ENCODE measurements around the gene NEK11.

NEK11 gene

DNA sequence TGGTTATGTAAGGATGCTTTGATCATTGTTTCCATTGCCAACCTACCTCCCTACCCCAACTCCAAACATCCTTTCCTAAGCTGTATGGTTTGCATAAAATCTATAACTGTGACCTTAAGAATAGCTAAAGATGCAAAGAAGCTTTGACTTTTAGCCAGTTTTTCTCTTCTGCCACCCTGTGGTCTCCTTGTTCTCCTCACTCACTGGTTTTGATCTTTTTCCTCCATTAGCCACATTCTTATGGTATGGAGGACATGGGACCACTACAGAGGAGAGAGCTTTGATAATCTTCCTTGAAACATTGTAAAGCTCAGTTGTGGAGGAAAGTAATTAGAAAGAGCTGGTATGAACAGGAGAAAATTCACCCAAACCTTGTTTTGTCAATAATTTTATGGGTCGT lies 115.9 kb downstream of the NEK11 start:
- no peak for DNase-seq

DNA sequence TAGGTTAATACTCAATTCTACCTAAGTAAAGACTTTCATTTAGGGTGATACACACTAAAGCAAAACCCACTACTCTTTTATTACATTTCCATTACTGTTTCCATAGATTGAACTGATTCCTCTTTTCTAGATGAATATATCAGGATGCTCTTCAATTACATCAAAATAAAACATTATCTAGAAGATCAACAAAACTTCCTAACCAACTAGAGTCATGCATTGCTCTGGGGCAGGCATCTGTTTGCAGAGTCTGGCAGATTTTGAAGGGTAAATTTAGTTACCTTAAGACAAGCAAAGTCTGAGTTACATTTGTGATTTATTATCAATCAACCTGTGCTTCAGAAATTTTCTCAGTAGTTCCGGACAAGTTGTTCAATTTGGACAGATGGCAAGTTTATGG lies 117.1 kb downstream of the NEK11 start:
- DNase-seq = no peak

DNA sequence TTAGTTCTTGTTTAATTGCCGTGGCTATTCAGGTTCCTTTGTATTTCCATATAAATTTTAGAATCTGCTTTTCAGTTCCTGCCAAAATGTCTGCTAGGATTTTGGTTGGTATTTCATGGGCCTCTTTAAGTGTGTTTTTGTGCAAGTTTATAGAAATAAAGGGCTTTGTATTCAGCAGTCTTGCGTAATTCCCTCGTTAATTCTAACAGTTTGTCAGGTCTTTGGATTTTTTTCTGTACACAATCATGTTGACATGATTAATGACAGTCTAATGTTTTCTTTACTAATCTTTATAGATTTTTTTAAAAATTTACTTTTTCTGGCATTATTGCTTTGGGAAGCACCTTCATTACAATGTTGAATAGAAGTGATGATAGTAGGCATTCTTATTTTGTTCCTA lies 120.9 kb downstream of the NEK11 start:
- DNase-seq = no peak

DNA sequence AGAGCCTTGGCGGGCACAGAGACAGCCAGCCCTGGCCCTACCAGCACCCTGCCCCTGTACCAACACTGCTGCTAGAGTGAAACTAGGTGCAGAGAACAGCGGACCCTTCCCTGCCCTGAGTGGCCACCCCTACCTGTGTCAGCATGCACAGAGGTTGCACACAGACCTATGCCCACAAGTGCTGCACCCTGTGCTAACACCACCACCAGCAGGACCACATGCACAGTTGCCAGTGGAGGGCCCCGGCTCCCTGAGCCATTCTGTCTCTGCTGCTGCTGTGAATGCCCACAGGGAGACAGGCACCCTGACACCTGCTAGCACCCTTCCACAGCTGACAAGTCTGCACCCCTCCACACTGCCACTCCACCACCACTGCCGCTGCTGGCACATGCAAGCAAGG lies 131.8 kb downstream of the NEK11 start:
- no peak for DNase-seq

DNA sequence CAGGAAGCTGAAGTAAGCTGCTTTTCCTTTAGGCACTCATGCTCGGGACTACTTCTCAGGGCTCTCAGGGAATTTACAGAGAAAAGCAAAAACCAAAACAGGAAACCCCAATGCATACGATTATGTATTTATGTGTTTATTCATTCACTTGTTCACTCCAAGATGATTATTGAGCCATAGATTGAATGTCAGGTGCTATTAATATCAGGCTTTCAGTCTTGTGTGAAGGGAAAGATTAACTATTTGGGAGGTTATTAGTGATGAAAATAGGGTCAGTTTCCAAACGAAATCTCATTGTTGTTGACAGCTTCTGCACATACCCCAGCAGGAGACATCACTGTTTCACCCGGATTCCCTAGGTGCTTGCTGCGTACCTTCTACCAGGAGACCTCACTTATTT lies 135.8 kb downstream of the NEK11 start:
- no peak for DNase-seq

DNA sequence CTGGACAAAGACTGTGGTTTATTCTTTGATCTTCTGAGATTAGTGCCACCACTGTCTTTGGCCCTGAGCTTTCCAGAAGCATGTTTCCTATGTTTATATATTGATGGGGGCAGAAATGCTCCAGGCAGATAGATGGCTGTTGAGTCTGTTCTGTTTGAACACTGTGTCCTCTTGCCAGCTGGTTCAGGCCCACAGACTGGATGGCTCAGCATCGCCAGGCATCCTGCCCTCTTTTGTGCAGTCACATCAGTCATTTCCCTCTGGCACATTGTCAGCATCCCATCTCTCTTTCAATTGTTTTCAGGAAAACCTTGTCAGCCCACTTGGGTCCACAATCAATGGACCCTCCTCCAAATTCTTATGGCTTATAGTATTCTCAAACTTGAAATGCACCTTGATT lies 141.2 kb downstream of the NEK11 start:
- no peak for DNase-seq

DNA sequence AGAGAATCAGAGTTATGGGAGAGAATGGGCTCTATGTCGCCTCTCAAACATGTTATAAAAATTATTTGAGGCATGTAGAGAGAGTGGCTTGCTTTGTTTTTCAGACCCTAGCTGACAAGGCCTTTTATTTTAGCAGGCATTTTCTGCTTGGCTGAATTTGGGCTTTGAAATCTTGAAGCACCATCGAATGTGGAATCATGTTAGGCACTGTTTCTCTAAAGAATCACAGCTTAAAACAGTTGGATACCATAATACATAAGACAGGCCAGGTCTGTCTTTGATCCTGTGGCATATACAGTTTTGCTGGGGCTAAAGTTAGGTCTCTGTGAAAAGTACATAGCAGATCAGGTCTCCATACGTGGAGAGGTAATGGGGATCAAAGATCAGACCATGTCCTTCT lies 142.7 kb downstream of the NEK11 start:
- no peak for DNase-seq

DNA sequence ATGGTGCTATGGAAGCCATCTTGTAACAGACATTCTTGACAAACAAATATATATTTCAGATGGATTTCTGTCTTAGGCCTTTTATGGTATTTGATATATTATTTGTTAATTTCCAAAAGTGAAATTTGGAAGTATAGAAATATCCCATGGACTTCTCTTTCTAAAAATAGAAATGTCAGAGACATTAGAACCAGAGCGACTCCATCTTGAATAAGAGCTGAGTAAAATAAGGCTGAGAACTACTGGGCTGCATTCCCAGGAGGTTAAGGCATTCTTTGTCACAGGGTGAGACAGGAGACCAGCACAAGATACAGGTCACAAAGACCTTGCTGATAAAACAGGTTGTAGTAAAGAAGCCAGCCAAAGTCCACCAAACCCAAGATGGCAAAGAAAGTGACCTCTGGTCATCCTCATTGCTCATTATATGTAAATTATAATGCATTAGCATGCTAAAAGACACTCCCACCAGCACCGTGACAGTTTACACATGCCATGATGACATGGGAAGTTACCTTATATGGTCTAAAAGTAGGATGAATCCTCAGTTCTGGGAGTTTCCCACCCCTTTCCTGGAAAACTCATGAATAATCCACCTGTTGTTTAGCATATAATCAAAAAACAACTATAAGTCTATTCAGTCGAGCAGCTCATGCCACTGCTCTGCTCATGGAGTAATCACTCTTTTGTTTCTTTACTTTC lies 146.0 kb downstream of the NEK11 start:
- DNase-seq = no peak

DNA sequence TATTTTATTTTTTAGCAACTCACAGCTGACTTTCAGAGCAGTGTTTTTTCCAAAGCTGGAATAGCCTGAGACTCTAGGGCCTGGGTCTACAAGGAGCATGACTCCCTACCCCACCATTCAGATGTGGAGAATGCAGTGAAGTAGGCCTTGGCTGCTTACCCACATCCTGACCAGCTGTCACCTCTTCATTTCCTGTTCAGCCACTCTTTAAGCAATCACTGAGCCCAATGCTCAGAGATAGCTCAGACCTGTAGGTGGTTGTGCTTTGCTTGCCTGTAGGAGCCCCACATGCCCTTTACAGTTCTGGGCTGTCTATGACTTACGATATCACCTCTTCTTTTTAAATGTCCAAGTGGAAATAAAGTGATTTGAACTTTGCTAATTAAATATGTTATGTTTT lies 148.1 kb downstream of the NEK11 start:
- peak; percentile 26 for DNase-seq

DNA sequence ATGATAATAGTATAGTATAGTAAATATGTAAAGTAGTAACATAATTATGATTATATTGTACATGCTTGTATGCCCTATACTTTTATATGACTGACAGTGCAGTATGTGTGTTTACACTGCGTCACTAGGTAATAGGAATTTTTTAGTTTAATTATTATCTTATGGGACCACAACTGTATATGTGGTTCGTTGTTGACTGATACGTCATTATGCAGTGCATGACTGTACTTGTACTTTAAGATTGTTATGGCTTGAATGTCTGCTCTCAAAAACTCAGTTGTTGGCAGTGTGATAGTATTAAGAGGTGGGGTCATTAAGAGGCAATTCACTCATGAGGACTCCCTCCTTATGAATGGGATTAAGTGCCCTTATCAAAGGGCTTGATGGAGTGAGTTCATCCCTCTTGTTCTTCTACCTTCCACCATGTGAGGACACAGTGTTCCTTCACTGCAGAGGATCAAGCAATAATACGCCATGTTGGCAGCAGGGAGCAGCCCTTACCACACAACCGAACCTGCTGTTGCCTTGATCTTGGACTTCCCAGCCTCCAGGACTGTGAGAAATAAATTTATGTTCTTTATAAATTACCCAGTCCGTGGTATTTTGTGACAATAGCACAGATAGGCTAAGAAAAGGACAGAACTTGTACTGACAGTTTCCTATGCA lies 152.2 kb downstream of the NEK11 start:
- no peak for DNase-seq

DNA sequence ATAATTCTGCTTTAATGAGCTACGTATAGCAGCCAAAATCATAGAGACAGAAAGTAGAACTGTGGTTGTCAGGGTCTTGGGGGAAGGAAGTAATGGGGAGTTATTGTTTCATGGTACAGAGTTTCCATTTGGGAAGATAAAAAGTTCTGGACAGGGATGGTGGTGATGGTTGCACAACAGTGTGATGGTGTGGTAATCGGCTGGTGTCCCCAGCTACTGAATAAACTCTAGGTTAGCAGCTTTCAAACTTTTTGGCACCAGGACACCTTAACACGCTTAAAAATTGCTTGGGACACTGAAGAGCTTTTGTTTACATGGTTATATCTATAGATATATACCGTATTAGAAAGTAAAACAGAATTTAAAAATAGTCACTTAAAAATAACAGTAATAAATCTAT lies 166.0 kb downstream of the NEK11 start:
- no peak for DNase-seq

DNA sequence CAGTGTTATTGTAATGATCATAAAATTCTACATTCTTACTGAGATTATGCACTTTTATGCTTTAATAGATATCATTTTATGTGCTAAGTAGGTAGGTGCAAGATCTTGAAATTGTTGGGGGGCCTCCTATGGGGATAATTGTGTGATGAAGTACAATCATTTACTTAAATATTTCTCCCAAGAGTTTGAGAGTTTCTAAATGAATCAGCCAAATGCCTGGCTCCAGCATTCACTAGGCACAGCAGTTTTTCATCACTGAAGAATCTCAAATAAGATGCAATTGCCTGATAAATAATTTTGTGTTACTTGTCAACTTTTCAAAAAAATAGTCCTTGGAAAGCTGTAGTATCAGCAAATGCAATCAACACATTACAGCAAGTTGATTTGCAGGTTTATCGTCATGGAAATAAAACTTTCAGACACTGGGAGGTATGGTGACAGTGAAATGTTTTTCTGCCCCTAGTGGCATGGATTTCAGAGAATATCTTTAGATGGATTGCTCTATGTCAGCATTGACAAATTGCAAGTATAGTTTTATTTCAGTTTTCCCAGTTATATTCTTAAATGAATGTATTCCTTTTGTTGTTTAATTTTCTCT lies 167.1 kb downstream of the NEK11 start:
- DNase-seq = no peak

DNA sequence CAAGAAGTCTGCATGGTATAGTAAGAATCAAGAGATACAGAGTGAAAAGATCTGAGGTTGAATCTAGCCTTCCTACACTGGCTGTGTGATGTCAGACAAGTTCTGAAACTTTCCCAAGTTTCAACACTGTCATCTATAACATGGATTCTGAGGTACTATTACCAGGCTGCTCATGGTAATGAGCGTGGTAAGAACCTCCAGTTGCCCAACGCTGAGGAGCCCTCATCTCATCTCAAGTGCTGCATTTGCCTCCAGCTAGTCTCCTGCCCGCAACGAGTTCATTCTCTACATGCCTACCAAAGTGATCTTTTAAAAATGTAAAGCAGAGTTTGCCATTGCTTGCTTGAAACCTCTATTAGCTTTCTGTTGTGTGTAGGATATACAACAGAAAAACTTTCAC lies 168.1 kb downstream of the NEK11 start:
- no peak for DNase-seq

DNA sequence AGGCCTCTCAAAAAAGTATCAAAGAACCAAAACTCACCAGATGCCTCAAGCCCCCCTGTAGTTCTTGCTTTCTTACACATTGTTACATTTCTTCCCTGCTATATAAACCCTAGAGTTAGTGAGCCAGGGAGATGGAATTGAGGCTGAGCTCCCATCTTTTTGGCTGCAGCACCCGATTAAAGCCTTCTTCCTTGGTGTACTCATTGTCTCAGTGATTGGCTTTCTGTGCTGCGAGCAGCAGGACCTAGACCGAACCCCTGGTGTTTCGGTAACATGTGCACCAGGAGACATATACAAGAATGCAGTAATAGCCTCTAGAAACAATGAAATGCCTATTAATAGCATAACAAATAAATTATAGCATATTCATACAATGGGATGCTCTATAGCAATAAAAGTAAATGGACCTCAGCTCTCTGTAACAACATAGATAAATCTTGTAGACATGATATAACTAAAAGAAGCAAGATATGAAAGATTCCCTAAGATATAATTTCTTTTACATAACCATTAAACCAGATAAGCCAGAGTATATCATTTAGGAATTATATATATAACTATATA lies 174.0 kb downstream of the NEK11 start:
- DNase-seq = no peak

DNA sequence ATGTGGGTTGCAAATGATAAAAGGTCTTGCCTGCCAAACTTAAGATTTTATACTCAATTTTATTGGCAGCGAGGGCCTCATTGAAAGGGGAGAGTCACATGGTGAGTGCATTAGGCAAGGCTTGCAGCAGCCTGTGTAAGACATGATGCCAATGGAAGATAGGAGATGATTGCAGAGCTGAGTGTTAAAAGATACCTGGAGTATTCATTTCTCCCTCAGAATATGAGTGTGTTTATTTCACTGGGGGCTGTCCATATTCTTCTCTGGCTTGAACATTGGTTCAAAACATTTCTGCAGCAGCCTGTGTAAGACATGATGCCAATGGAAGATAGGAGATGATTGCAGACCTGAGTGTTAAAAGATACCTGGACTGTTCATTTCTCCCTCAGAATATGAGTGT lies 189.7 kb downstream of the NEK11 start:
- DNase-seq = no peak

DNA sequence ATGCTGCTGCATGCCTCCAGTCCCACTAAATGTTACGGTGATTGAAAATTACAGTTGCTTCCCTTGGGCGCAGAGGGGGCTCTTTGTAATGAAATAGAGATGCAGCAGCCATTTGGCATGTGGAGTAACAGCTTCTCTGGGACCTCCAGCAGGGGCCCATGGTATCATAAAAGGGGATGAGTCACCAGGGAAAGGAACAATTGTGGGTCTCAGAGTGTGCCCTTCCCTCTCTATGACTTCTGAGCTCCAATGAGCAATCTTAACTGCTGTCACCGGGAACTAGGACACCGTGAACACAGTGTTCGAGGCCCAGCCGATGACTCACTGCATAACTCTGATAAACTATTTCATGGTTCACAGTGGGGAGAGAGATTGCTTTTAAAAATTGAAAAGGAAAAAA lies 190.1 kb downstream of the NEK11 start:
- no peak for DNase-seq

DNA sequence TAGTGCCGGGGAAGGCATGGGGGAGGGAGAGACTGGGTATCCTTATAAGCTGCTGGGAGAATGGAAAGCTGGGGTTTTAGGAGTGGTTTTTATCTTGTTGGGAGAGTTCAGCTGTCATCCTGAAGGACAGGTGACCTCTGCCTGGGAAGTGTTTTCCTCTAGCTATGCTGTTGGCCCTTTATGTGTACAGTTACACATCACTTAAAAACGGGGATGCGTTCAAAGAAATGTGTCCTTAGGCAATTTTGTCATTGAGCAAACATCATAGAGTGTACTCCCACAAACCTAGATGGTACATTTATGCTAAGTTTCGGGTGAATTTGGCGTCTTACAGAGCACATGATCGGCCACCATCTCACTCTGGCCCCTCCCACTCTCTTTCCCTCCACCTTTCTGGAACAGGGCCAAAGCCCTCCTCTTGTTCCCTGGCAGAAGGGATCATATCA lies 190.6 kb downstream of the NEK11 start:
- DNase-seq = no peak

DNA sequence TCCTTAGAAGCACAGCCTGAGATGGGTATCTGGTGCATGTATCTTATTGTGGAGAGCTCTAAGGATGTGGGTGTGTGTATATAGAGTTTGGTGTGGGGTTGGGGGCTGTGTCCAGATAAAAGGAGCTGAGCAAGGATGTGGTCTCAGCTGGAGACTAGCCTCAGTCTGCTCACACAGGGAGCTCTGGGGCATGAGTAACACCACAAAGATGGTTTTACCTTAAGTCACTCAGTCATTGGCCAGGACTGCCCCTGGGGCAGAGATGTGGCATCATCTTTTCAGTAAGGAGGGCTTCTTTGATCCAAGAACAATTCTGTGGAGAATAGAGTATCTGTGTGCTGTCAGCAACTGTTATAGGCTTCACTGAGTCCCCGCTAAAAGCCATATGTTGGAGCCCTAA lies 191.5 kb downstream of the NEK11 start:
- DNase-seq = no peak

DNA sequence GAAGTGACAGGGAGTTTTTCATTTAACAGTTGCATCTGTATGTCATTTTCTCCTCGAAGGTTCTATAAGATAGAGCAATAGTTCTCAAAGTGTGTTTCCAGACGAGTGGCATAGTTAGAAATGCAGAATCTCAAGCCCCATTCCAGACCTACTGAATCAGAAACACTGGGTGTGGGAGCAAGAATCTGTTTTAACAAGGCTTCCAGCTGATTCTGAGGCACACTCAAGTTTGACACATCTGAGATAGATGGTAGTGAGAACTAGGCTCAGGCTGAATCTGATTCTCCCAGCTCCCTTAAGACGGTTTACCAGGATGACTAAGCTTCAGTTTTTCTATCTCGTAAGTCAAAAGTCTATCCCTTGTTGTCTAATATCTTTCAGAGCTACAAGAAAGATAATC lies 195.1 kb downstream of the NEK11 start:
- DNase-seq = no peak

DNA sequence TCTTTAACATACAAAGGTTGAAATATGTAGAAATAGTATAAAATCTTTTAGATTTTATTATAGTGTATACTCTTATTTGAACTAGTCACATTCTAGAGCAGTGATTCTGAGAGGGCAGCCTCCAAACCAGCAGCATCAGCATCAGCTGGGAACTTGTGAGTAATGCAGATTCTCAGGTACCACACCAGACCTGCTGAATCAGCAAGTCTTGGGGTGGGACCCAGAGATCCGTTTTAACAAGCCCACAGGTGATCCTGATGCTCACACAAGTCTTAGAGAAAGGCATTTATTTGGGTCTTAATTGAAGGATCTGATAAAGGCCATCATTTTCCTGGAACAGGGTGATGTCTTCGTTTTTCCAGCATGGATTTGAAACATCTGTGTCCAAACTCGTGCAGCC lies 195.9 kb downstream of the NEK11 start:
- no peak for DNase-seq

DNA sequence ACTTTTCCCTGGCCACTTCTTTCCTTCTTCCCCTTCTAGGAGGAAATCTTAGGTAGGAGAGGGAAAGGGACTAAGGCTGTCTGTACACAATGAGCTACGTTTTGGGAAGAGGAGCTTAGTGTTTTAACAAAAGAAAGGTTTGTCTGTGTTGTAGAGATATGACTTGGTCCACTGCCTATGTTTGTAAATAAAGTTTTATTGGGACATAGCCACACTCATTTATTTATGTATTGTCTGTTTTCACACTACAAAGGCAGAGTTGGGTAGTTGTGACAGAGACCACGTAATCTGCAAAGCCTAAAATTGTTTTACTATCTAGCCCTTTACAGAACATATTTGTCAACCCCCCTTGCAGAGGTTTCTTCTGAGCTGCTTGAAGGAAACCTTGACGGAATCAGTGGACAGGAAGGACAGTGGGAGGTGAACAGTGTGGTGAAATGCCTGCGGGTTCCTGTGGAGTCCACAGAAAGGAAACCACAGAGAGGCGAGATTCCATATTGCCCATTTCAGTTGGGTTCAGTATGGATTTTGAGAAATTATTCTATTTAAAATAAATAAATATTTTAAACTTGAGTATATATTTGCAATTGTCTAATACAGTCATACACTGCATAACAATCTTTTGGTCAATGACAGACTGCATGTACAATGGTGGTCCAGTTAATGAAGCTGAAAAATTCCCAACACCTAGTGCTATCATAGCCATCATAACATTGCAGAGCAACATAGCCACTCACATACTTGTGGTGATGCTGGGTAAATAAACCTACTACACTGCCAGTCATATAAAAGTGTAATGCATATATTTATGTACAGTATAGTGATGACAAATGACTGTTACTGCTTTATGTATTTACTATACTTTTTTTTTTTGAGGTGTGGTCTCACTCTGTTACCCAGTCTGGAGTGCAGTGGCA lies 197.0 kb downstream of the NEK11 start:
- DNase-seq = no peak

DNA sequence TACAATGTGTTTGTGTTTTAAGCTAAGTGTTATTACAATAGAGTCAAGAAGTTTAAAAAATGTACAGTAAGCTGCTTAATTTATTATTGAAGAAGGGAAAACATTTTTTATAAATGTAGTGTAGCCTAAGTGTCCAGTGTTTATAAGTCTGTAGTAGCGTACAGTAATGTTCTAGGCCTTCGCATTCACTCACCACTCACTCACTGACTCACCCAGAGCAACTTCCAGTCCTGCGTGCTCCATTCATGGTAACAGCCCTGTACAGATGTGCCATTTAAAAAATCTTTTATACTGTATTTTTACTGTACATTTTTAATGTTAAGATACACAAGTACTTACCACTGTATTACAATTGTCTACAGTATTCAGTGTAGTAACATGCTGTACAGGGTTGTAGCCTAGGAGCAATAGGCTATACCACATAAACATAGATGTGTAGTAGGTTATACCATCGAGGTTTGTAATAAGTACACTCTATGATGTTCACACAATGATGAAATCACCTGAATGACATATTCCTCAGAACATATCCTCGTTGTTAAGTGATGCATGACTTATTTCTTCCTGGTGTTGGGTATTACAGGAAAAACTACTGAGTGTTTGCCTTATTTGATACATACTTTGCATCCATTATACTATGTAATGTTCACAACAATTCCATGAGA lies 198.3 kb downstream of the NEK11 start:
- no peak for DNase-seq

DNA sequence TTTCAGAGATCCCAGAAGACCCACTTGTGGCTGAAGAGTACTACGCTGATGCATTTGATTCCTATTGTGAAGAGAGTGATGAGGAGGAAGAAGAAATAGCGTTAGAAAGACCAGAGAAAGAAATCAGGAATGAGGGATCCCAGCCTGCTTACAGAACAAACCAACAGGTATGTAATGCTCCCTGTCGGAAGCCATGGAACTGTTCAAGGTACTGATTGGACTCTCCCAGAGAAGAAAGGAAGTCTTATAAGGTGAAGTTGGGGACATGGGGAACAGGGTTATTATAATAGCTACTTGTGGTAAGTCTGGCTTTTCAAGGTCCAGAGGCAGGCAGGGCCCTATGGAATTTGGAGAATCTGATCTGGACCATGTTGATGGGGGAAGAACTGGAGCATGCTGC lies 201.8 kb downstream of the NEK11 start:
- no peak for DNase-seq
